ENCODE data around the gene AKAP13.

The AKAP13 gene

GRCh38 chr15:85767785-85768529 lies 387.6 kb downstream of the AKAP13 start:
- TF ChIP-seq GATA2 (IDR thresholded peaks at IDR 0.05; ENCODE audit: low read depth, low read length) (no peak), GATA3 (IDR thresholded peaks at IDR 0.05; ENCODE audit: low read depth, low read length) (no peak)

DNA sequence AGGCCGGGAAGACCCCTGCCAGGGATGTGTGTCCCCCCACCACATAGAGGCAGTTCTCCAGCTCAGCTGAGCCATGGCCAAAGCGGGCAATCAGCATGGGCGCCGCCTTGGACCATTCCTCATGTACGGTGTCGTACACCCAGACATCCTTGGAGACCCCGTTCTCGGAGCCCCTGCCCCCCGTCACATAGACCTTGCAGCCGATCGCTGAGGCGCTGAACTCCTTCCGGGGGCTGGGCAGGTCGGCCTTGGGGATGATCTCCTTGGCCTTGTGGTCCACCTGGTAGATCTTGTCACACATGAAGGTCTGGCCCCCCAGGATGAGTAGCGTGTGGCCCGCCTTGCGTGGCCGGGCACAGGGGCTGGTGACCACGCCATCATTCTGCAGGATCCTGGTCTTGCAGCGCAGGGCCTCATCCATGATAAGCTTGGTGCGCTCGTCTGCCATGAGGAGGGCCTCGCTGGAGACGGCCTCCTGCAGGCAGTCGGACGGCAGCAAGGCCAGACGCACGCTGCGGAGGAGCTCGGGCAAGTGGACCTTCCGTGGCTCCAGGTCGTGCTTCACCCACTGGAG lies 388.3 kb downstream of the AKAP13 start:
- TF ChIP-seq GATA2 (IDR thresholded peaks at IDR 0.05; ENCODE audit: low read depth, low read length) (no peak), GATA3 (IDR thresholded peaks at IDR 0.05; ENCODE audit: low read depth, low read length) (no peak)

DNA sequence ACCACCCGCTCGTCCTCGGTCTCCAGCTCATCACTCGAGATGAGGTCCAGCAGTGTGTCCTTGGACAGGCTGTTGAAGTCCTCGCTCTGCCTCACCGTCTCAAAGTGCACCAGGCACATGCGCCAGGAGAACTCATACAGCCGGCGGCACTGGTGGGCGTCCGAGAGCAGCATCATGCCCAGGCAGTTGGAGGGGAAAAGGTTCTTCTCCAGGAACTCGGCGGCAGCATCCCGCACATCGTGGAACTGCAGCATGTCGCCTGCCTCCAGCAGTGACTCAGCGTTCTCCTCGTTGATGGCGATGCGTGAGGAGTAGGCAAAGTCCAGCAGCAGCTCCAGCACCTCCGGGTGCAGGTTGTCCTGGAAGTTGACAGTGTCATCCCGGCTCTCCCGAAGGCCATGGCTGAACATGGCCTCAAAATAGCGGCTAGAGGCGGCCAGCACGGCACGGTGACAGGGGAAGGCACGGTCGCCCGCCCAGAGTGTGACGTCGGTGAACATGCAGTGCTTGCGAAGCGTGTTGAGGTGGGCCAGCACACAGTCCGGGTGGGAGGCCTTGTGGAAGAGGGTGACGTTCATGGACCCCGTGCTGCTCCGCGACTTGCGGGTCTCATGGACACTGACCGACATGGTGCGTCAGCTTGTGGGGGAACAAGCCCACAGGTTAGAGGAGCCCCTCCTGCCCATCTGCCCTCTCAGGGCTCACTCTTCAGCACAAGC lies 388.9 kb downstream of the AKAP13 start:
- TF ChIP-seq GATA3 (IDR thresholded peaks at IDR 0.05; ENCODE audit: low read depth, low read length) (no peak), GATA2 (IDR thresholded peaks at IDR 0.05; ENCODE audit: low read depth, low read length) (no peak)

GRCh38 chr15:85770096-85771041 lies 390.0 kb downstream of the AKAP13 start:
- no peak for TF ChIP-seq GATA3 (IDR thresholded peaks at IDR 0.05; ENCODE audit: low read depth, low read length)
- no peak for TF ChIP-seq GATA2 (IDR thresholded peaks at IDR 0.05; ENCODE audit: low read depth, low read length)

DNA sequence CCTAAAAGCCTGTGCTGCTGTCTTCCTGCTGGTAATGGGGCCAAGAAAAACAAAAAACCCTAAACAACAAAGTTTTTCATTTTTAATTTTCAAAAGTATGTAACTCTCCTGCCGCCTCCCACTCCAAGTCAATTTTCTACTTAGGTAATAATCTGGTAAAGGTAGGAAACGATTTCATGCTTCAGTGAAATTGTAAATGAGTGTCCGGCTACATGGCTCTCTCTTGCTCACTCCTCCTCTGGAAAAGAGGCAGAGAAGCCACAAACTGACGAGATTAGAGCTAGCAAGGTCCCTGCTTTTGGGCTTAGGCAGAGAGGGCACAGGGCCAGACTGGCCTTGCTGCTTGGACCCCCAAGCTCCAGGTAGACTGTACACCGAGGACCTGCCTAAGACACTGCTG lies 390.9 kb downstream of the AKAP13 start:
- TF ChIP-seq GATA3 (IDR thresholded peaks at IDR 0.05; ENCODE audit: low read depth, low read length) (no peak), GATA2 (IDR thresholded peaks at IDR 0.05; ENCODE audit: low read depth, low read length) (no peak)

DNA sequence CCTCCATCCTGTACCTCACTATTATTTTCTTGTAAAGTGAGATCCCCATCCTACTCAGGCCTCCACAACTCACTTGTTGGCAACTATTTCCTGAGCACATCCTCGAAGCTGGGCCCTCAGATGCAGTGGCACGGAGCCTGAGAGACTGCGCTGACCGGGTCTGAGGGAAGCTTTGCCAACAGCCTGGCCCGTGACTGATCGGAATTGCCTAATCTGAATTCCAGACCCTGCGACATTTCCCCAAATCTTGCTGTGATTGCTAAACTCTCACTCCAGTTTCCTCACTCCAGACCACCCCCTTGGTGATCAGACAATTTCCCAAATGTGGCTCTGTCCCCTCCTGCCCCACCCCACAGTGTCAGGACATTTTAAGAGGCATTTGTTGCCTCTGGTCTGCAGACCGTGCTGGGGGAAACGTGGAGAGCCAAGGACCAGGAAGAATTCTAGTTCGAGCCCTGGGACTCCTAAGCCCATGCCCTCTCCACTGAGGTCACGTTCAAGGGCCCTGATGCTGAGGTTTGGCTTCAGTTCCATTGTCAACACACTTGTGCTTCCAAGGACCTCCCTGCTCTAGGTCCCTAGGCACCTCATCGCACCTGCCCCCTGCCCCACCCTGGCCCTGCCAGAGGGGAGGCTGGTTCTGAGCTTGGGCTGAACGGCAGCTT lies 391.5 kb downstream of the AKAP13 start:
- TF ChIP-seq GATA2 (IDR thresholded peaks at IDR 0.05; ENCODE audit: low read depth, low read length) (no peak), GATA3 (IDR thresholded peaks at IDR 0.05; ENCODE audit: low read depth, low read length) (no peak)

DNA sequence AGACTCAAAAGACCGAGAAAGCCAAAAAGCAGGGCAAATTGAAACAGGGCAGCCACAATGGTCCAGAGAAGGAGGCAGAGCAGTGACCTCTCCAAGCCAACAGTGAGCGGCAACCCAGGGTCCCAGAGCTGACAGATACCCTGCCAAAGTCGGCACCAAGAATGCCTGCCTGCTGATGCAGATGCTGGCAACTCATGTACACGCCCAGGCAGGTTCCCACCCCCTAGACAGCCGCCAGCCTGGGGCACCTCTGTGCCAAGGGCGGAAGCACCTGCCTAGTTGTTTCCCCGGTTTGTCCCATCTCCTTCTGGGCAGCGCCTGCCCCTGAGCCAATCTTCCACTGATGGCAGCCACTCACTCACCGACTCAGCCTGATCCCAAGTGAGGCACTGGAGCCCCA lies 392.3 kb downstream of the AKAP13 start:
- TF ChIP-seq GATA2 (IDR thresholded peaks at IDR 0.05; ENCODE audit: low read depth, low read length) (no peak), GATA3 (IDR thresholded peaks at IDR 0.05; ENCODE audit: low read depth, low read length) (no peak)

DNA sequence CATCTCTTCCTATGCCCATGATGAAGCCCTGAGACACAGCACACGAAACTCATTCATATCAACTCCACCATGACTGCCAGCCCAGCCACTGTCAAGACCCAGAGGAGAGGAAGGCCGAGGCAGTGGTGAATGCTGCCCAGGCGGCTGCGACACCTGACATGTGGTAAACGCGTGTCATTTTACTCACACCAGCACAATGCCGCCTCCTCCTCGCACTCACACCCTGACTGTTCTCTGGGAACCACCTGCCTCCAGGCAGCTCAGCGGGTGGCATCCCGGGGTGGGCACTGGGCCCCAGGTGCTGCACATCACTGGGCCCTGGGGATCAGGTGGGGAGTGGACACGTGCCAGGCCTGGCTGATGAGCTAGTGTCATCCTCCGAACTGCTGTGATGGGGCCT lies 392.8 kb downstream of the AKAP13 start:
- TF ChIP-seq GATA3 (IDR thresholded peaks at IDR 0.05; ENCODE audit: low read depth, low read length) (no peak), GATA2 (IDR thresholded peaks at IDR 0.05; ENCODE audit: low read depth, low read length) (no peak)

- TF ChIP-seq GATA2 (IDR thresholded peaks at IDR 0.05; ENCODE audit: low read depth, low read length) = no peak
- no peak for TF ChIP-seq GATA3 (IDR thresholded peaks at IDR 0.05; ENCODE audit: low read depth, low read length)
Measured at GRCh38 chr15:85773970-85774369, 393.6 kb downstream of the AKAP13 start.

DNA sequence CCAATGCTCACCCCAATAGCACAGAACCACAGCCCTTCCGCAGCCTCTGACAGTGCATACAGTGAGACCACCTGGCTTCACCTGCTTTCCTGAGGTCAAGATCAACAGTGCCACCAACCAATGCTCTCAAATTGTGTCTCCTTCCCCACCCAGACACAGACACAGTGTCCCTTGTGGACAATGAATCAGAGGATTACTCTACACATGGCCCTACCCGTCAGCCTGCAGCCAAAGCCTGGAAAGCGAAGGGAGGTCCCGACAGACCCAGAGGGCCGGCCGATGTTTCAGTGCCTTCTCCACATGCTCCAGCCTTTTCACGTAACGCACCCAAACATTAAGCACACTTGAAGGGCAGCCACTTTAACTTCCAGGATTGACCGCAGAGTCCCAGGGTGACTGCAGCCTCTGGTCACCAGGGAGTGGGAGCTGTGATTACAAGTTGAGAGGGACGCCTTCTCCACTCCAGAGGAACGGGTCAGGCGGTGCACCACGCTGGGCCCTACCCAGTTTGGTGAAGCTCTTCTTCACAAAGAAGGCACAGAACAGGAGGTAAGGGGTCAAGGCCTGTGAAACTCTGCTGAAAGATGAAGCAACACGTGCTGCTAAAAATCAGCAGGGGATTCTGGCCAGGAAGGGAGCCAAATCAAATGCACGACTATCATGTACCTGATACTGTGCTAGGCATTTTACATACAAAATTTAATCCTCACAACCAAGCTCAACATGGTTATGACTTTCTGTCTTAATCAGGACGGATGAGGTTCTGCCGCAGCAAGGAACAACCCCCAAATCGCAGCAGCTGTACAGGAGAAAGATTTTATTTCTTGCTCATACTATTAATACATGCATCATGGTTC lies 397.1 kb downstream of the AKAP13 start:
- TF ChIP-seq GATA2 (IDR thresholded peaks at IDR 0.05; ENCODE audit: low read depth, low read length) (no peak), GATA3 (IDR thresholded peaks at IDR 0.05; ENCODE audit: low read depth, low read length) (no peak)

GRCh38 chr15:85778107-85778776 lies 397.8 kb downstream of the AKAP13 start:
- TF ChIP-seq GATA2 (IDR thresholded peaks at IDR 0.05; ENCODE audit: low read depth, low read length) (no peak), GATA3 (IDR thresholded peaks at IDR 0.05; ENCODE audit: low read depth, low read length) (no peak)

GRCh38 chr15:85779249-85779648 lies 398.8 kb downstream of the AKAP13 start:
- TF ChIP-seq GATA2 (IDR thresholded peaks at IDR 0.05; ENCODE audit: low read depth, low read length) (no peak), GATA3 (IDR thresholded peaks at IDR 0.05; ENCODE audit: low read depth, low read length) (no peak)
